Stomach (tissue), 4 donors: ENCODE data around the gene OSCAR.

Source experiments
- POLR2A ChIP-seq, 4 donors: fragments of 450-650 bp; IDR thresholded peaks; one replicate each; pipeline ENCODE4 v1.6.1; 2016; ENCODE audit warnings: antibody characterized with exemption in 4 of 4, control low read depth in 2 of 4, mild to moderate bottlenecking in 1 of 4, moderate library complexity in 1 of 4
- TF ChIP-seq, protein P1 (sequence below), 7 experiments: fragments of 450-650 bp in 4 of 7; fragments of 200-600 bp in 3 of 7; sonication (generic) in 3 of 7; IDR thresholded peaks; one replicate each; pipeline ENCODE4 v1.5.1; 2016 to 2019; ENCODE audit warnings: antibody characterized with exemption in 7 of 7, control low read depth in 2 of 7, mild to moderate bottlenecking in 1 of 7

DNA sequence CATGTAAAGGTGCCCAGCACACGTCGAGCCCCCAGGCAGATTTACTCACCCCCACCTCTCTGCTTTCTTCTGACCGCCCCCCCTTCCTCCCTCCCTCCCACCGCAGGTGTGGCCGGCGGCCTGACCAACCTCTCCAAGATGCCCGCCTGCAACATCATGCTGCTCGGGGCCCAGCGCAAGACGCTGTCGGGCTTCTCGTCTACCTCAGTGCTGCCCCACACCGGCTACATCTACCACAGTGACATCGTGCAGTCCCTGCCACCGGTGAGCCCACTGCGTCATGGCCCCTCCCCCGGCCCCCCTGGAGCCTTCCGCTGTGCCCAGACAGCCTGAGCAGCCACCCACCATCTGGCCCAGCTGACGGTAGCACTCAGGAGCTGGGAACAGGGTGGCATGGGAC, 23.8 kb upstream of the OSCAR start:
- TF ChIP-seq, protein P1, sequence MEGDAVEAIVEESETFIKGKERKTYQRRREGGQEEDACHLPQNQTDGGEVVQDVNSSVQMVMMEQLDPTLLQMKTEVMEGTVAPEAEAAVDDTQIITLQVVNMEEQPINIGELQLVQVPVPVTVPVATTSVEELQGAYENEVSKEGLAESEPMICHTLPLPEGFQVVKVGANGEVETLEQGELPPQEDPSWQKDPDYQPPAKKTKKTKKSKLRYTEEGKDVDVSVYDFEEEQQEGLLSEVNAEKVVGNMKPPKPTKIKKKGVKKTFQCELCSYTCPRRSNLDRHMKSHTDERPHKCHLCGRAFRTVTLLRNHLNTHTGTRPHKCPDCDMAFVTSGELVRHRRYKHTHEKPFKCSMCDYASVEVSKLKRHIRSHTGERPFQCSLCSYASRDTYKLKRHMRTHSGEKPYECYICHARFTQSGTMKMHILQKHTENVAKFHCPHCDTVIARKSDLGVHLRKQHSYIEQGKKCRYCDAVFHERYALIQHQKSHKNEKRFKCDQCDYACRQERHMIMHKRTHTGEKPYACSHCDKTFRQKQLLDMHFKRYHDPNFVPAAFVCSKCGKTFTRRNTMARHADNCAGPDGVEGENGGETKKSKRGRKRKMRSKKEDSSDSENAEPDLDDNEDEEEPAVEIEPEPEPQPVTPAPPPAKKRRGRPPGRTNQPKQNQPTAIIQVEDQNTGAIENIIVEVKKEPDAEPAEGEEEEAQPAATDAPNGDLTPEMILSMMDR (IDR thresholded peaks at IDR 0.05), result no peak
- TF ChIP-seq POLR2A (IDR thresholded peaks at IDR 0.05), result no peak
